GM18868 (cell line): Measurements from ENCODE around the gene ZNF536.
"Not testable (repeated sequence)": the region's sequence is repeated elsewhere in the genome, so short reads cannot be mapped to it uniquely, and the experiment has no call there.

ENCODE experiments used
- ATAC-seq: cut with Tn5 transposase; IDR thresholded peaks from one replicate; pipeline ENCODE4 v1.9.1; 2021; ENCODE audit warnings: mild to moderate bottlenecking, moderate library complexity; ENCODE audit not compliant: unreplicated experiment

ZNF536 gene

GRCh38 chr19:30473334-30473867, 101.2 kb downstream of the ZNF536 start:
- ATAC-seq, result no peak

- ATAC-seq, result no peak
Observed at GRCh38 chr19:30476997-30477396, 104.8 kb downstream of the ZNF536 start.

GRCh38 chr19:30479231-30479630, 107.0 kb downstream of the ZNF536 start:
- ATAC-seq, result no peak

- no peak for ATAC-seq
Observed at GRCh38 chr19:30480097-30480496, 107.9 kb downstream of the ZNF536 start.

- ATAC-seq, result no peak
Observed at GRCh38 chr19:30481063-30481462, 108.9 kb downstream of the ZNF536 start.

- ATAC-seq, result no peak
Observed at GRCh38 chr19:30481823-30482222, 109.6 kb downstream of the ZNF536 start.

GRCh38 chr19:30482956-30483355, 110.8 kb downstream of the ZNF536 start:
- ATAC-seq, result no peak

- not testable (repeated sequence) for ATAC-seq
Observed at GRCh38 chr19:30486250-30486649, 114.1 kb downstream of the ZNF536 start.

- ATAC-seq, result no peak
Observed at GRCh38 chr19:30487178-30487577, 115.0 kb downstream of the ZNF536 start.

GRCh38 chr19:30488191-30488590, 116.0 kb downstream of the ZNF536 start:
- no peak for ATAC-seq

GRCh38 chr19:30490760-30491159, 118.6 kb downstream of the ZNF536 start:
- ATAC-seq, result no peak

- ATAC-seq, result no peak
Observed at GRCh38 chr19:30492586-30493270, 120.5 kb downstream of the ZNF536 start.

GRCh38 chr19:30497034-30497433, 124.8 kb downstream of the ZNF536 start:
- no peak for ATAC-seq

GRCh38 chr19:30498085-30498484, 125.9 kb downstream of the ZNF536 start:
- not testable (repeated sequence) for ATAC-seq

GRCh38 chr19:30498707-30499106, 126.5 kb downstream of the ZNF536 start:
- ATAC-seq, result no peak

GRCh38 chr19:30504272-30504671, 132.1 kb downstream of the ZNF536 start:
- ATAC-seq, result no peak

GRCh38 chr19:30512176-30513081, 140.2 kb downstream of the ZNF536 start:
- ATAC-seq, result no peak

- no peak for ATAC-seq
Observed at GRCh38 chr19:30513082-30513411, 140.9 kb downstream of the ZNF536 start.

- ATAC-seq, result no peak
Observed at GRCh38 chr19:30516111-30516510, 143.9 kb downstream of the ZNF536 start.

GRCh38 chr19:30516531-30516930, 144.3 kb downstream of the ZNF536 start:
- no peak for ATAC-seq

- no peak for ATAC-seq
Observed at GRCh38 chr19:30518965-30519606, 146.9 kb downstream of the ZNF536 start.
